Left renal pelvis (tissue), 4 donors: ENCODE measurements around the gene LLGL2. TPM values are rescaled to one million over a fixed set of nuclear protein-coding genes. Genes with fewer than 3 reads are reported as not detected.
"Not testable (repeated sequence)": the region's sequence is repeated elsewhere in the genome, so short reads cannot be mapped to it uniquely, and the experiment has no call there.

Source experiments
- DNase-seq, 4 donors: peaks; one replicate each; pipeline ENCODE4 v3.0.0-alpha.2; 2013; ENCODE audit warnings: low read depth in 4 of 4, low spot score in 3 of 4
- polyA plus RNA-seq, 4 donors: library from polyadenylated mRNA; unstranded; fragments of 120-200 nt; gene quantifications; one replicate each; pipeline ENCODE4 v1.2.1, GENCODE V29; 2013; ENCODE audit not compliant: insufficient read length in 4 of 4

The LLGL2 gene
- polyA plus RNA-seq, 4 donors, result 5.3 to 103 (median 49.8) TPM

- peak in 3 of 4 donors; percentile 7 to 29 (median 25) for DNase-seq
Observed at GRCh38 chr17:75588596-75589011, 63.1 kb downstream of the LLGL2 start.

GRCh38 chr17:75589012-75589918 lies 63.8 kb downstream of the LLGL2 start:
- DNase-seq, result peak; percentile 71 to 85 (median 84)

- DNase-seq, result no peak
Observed at GRCh38 chr17:75589919-75590303, 64.4 kb downstream of the LLGL2 start.

GRCh38 chr17:75590314-75590761 lies 64.8 kb downstream of the LLGL2 start:
- DNase-seq, result no peak

GRCh38 chr17:75590849-75591721 lies 65.6 kb downstream of the LLGL2 start:
- no peak for DNase-seq

- DNase-seq, result no peak
Observed at GRCh38 chr17:75591722-75592302, 66.3 kb downstream of the LLGL2 start.

- no peak for DNase-seq
Observed at GRCh38 chr17:75592348-75593020, 67.0 kb downstream of the LLGL2 start.

- DNase-seq, result not testable (repeated sequence)
Observed at GRCh38 chr17:75593430-75593829, 67.9 kb downstream of the LLGL2 start.

- no peak for DNase-seq
Observed at GRCh38 chr17:75594499-75595283, 69.2 kb downstream of the LLGL2 start.

GRCh38 chr17:75595284-75595919 lies 69.9 kb downstream of the LLGL2 start:
- no peak for DNase-seq

- DNase-seq, result no peak
Observed at GRCh38 chr17:75595920-75596313, 70.4 kb downstream of the LLGL2 start.

- DNase-seq, result no peak
Observed at GRCh38 chr17:75596320-75597087, 71.0 kb downstream of the LLGL2 start.

GRCh38 chr17:75601057-75601987 lies 75.8 kb downstream of the LLGL2 start:
- DNase-seq, result no peak

- DNase-seq, result no peak
Observed at GRCh38 chr17:75602644-75603043, 77.1 kb downstream of the LLGL2 start.

GRCh38 chr17:75603123-75603522 lies 77.6 kb downstream of the LLGL2 start:
- DNase-seq, result no peak

GRCh38 chr17:75604034-75604695 lies 78.7 kb downstream of the LLGL2 start:
- DNase-seq, result no peak

- no peak for DNase-seq
Observed at GRCh38 chr17:75605790-75606189, 80.3 kb downstream of the LLGL2 start.
